Stimulated activated CD8-positive, alpha-beta memory T cell treated with anti-CD3 and anti-CD28 coated beads, Interleukin-2, amount 100 ng/mL, for 1 hour (primary cell): ENCODE data around the gene IDH3B.
A peak's percentile ranks its signal among the peaks of the same experiment; 100 is the strongest.
"Not testable (repeated sequence)": the region's sequence is repeated elsewhere in the genome, so short reads cannot be mapped to it uniquely, and the experiment has no call there.

Experiments used
- DNase-seq, 2 donors: peaks; one replicate each; pipeline ENCODE4 v3.0.0-alpha.2; 2020; ENCODE audit warnings: low read depth in 2 of 2

Gene IDH3B

GRCh38 chr20:2663887-2664719, at the start of gene IDH3B:
IDH3B (minus strand) TSS chr20:2664216; CDS start chr20:2664188, 28 bp downstream.
- DNase-seq, result peak; percentile 83 to 87

DNA sequence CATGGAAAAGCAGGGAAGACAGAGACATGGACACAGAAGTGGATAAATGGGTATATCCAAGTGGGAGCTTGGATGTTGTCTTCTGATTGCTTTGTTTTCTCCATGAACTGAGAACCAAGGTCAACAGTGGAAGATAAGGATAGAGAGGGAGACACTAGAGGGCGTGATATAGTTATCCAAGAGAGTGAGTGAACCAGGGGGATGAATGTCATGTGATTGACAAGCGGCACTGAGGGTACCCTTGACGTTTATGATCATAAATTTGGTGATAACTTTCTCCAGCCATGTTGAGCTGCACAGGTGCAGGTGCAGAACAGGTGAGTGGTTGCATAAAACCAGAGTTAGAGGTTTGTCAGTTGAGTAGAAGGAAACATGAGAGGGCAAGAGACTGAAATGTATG, 49.3 kb upstream of the IDH3B start:
- DNase-seq, result no peak

DNA sequence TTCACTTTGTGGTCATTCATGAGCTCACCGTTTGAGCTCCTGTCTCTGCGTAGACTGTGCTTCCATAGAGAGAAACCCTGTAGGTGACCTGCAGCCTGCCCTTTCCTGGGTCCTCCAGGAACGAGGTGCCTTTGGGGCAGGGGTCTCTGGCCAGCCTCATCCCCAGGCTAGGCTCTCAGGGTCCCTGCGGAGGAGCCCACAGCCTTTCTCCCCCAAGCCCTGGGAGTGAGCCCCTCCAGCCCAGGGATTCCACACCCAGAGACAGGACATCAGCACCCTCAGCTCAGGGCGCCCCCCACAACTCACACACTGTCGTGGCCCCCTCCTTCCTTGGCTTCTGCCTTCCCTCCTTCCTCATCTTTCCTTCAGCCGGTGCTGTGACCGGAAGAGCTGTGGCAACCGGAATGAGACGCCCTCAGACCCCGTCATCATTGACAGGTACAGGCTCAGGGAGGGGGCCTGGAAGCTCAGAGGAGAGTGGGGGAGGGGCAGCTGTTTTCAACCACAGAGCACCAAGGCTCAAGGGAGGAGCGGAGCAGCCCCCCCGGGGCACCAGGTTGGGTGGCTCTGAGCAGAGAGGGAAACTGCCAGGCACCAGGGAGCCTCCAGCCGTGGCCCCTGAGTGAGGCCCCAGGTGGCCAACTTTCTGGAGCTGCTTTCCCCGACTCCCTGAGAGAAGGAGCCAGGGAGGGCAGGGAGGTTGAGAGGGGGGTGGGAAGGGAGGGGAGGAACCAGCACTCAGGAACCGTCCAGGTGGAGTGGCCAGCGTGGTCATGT, 45.4 kb upstream of the IDH3B start:
- no peak for DNase-seq

- DNase-seq, result no peak
Observed at GRCh38 chr20:2708665-2709064, 44.6 kb upstream of the IDH3B start.

DNA sequence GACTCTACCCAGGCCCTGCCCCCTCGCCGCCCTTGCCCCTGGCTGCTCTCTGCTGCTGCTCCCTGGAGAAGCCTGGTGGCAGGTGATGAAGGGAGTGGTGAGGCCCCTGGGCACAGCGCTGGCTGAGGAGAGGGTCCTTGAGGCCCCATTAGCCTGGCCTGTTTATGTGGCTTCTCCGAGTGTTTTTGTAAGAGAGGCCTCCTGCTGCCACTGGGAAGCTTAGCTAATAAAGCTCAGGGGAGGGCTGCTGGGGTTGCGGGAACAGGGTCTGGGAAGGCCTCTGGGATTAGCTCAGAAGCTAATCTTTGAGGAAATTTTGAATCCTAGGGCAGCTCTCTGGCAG, 44.0 kb upstream of the IDH3B start:
- DNase-seq, result no peak

- DNase-seq, result no peak
Observed at GRCh38 chr20:2707353-2708072, 43.5 kb upstream of the IDH3B start.

DNA sequence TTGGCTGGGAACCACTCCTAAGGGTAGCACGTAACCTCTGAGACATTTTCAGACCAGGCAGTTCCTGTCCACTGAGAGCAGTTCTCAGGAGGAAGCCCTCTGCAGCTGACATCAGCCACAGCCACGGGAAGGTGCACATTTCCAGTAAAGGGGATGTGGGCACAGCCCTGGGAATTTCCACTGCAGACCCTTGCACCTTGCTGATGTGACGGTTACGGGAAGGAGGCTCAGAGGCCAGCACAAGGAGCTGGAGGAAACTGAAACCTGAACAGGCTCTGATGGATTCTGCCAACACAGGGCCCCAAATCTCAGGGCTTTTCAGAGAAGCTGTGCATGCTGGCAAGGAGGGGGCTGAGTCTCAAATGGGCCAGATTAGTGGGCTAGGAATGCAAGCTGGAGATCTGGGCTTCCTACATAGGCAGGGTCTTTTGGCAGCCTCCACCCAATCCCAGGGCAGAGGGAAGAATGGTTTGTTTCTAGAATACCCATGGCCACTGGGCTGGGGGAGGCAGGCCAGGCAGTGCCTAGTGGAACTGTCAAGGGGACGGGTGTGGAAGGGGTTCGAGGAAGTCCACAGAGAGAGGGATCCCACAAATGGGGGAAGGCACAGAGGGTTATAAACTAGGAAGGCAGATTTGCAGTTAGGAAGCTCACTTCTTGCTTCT, 42.8 kb upstream of the IDH3B start:
- DNase-seq, result no peak

- DNase-seq, result no peak
Observed at GRCh38 chr20:2705931-2706645, 42.1 kb upstream of the IDH3B start.

- DNase-seq, result no peak
Observed at GRCh38 chr20:2703716-2704475, 39.9 kb upstream of the IDH3B start.

DNA sequence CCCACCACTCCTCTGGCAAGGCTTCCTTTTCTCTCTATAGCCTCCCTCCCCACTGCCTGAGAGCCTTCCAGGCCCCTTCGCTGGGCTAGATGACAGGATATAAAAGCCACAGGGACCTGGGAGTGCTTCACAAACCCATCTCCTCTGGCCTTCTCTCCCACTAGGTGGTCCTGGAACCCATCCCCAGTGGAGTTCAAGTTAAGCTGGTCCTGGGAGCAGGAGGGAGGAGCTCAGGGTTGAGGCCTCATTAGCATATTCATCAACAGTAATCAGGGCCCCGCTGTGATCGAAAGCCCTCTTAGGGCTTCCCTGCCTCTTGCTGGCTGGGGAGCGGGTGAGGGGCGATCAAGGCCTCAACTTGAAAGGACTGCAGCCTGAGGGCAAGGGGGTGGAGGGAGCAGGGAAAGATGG, 37.7 kb upstream of the IDH3B start:
- no peak for DNase-seq

GRCh38 chr20:2700913-2701620, 37.1 kb upstream of the IDH3B start:
- no peak for DNase-seq

- no peak for DNase-seq
Observed at GRCh38 chr20:2699775-2700413, 35.9 kb upstream of the IDH3B start.

- DNase-seq, result no peak
Observed at GRCh38 chr20:2698912-2699311, 34.9 kb upstream of the IDH3B start.

- no peak for DNase-seq
Observed at GRCh38 chr20:2698186-2698817, 34.3 kb upstream of the IDH3B start.

DNA sequence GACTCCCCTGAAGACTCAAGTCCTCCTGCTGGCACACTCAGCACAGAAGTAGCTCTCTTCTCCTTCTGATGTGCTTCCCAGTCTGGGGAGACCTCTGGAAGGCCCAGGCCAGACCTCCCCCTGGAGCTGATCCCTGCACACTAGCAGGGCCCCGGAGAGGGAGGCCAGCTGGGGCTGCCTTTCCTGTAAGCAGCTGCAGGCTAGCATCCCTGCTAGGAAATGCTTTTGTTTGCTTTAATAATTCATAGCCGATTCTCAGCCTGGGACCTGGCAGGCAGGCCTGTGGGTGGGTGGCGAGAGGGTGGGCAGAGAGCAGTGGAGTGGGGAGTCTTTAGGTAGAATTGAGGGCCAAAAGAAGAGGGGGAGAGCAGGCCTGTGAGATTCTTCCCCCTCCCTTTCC, 33.8 kb upstream of the IDH3B start:
- DNase-seq, result no peak

- no peak for DNase-seq
Observed at GRCh38 chr20:2696646-2697045, 32.6 kb upstream of the IDH3B start.

DNA sequence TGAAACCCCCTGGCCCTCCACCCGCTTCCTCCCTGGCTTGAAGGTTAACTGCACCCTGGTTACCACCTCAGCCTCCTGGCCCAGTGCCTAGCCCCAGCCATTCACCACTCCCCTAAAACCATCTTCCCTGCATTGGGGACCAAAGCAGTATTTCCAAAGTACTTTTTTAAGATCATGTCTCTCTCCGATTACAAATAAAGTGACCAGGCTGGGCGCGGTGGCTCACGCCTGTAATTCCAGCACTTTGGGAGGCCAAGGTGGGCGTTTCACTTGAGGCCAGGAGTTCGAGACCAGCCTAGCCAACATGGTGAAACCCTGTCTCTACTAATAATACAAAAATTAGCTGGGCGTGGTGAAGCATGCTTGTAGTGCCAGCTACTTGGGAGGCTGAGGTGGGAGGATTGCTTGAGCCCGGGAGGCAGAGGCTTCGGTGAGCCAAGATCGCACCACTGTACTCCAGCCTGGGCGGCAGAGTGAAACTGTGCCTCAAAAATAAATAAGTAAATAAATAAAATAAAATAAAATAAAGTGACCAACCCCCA, 32.0 kb upstream of the IDH3B start:
- not testable (repeated sequence) for DNase-seq

GRCh38 chr20:2695206-2695983, 31.4 kb upstream of the IDH3B start:
- no peak for DNase-seq
